Activated CD4-positive, alpha-beta T cell treated with anti-CD3 and anti-CD28 coated beads, Interleukin-2, amount 50 U/mL, for 48 hours (primary cell): ENCODE results near the gene OR56B1.

Source experiments
- DNase-seq, 2 experiments: peaks; one replicate each; pipeline ENCODE4 v3.0.0-alpha.2; 2020

The OR56B1 gene

GRCh38 chr11:5737670-5738392, 1.6 kb downstream of the OR56B1 start:
- no peak for DNase-seq

GRCh38 chr11:5738431-5738830, 2.2 kb downstream of the OR56B1 start:
- DNase-seq: no peak

- no peak for DNase-seq
Observed at GRCh38 chr11:5746614-5747013, 10.4 kb downstream of the OR56B1 start.

- DNase-seq: no peak
Observed at GRCh38 chr11:5749836-5750235, 13.6 kb downstream of the OR56B1 start.

GRCh38 chr11:5753943-5754342, 17.7 kb downstream of the OR56B1 start, which contains the start of gene OR52N4:
TSS of gene OR52N4 (plus strand) at chr11:5754243. CDS start at chr11:5754741, 498 bp downstream.
- DNase-seq: no peak

GRCh38 chr11:5767056-5767455, 30.8 kb downstream of the OR56B1 start:
- DNase-seq: no peak

- DNase-seq: no peak
Observed at GRCh38 chr11:5783255-5783654, 47.0 kb downstream of the OR56B1 start, which contains the start of gene OR52N5. TSS of gene OR52N5 (minus strand) at chr11:5783355. CDS start at chr11:5778634, 4,721 bp downstream.
